ENCODE results near the gene TMEM134.

- TF ChIP-seq POLR2A (IDR thresholded peaks at IDR 0.05): peak in 3 of 4 donors; percentile 29 to 63 (median 51)
- TF ChIP-seq CTCF (IDR thresholded peaks at IDR 0.05): peak; percentile 97 to 99 (median 99)
These were observed 36.8 kb upstream of the TMEM134 start for GRCh38 chr11:67505605-67506396.

All from esophagus squamous epithelium (tissue), 4 donors.